HCT116 (cell line): ENCODE measurements around the gene PGAP6.

Experiments used
- CEBPB ChIP-seq: IDR thresholded peaks from 2 replicates; pipeline ENCODE4 v1.6.1; 2012; ENCODE audit warnings: low read depth
- CTCF ChIP-seq, 3 experiments: fragments of 200-600 bp in 1 of 3; sonication (generic) in 1 of 3; IDR thresholded peaks in 2 of 3; conservative IDR thresholded peaks in 1 of 3; 2 replicates each; pipeline ENCODE4 v1.5.1; 2012 to 2017; ENCODE audit warnings: low read depth in 2 of 3, low read length in 2 of 3, antibody characterized with exemption in 1 of 3, borderline replicate concordance in 1 of 3, control low read depth in 1 of 3, mild to moderate bottlenecking in 1 of 3, mixed read lengths in 1 of 3, mixed run types in 1 of 3, moderate library complexity in 1 of 3; ENCODE audit not compliant: insufficient read depth in 1 of 3
- EZH2 ChIP-seq: fragments of 200-600 bp; sonication (generic); IDR thresholded peaks from 2 replicates; pipeline ENCODE4 v1.6.1; 2017; ENCODE audit warnings: antibody characterized with exemption, mixed run types
- EZH2phosphoT487 ChIP-seq: fragments of 200-600 bp; IDR thresholded peaks from 2 replicates; pipeline ENCODE4 v1.6.1; 2018; ENCODE audit warnings: antibody characterized with exemption, borderline replicate concordance
- FOSL1 ChIP-seq: IDR thresholded peaks from 2 replicates; pipeline ENCODE4 v1.6.1; 2012; ENCODE audit warnings: low read depth
- JUND ChIP-seq: IDR thresholded peaks from 2 replicates; pipeline ENCODE4 v1.6.1; 2012
- MAX ChIP-seq: IDR thresholded peaks from 2 replicates; pipeline ENCODE4 v1.6.1; 2012
- POLR2A ChIP-seq: IDR thresholded peaks from 2 replicates; pipeline ENCODE4 v1.7.0; 2011; ENCODE audit warnings: borderline replicate concordance; ENCODE audit not compliant: insufficient read depth, insufficient read length; ENCODE audit errors: extremely low read depth
- POLR2AphosphoS5 ChIP-seq: IDR thresholded peaks from 2 replicates; pipeline ENCODE4 v1.6.1; 2011; ENCODE audit warnings: mild to moderate bottlenecking, low read depth, low read length, moderate library complexity
- SIN3A ChIP-seq: IDR thresholded peaks from 2 replicates; pipeline ENCODE4 v1.6.1; 2012; ENCODE audit warnings: low read depth

- TF ChIP-seq POLR2A (no peak), FOSL1 (no peak), CTCF (IDR thresholded peaks at IDR 0.05 in 2 of 3, conservative IDR thresholded peaks at IDR 0.05 in 1 of 3; ENCODE audit: borderline replicate concordance in 1 of 3, insufficient read depth in 1 of 3, low read depth in 2 of 3, low read length in 2 of 3) (no peak), SIN3A (no peak), JUND (no peak), MAX (no peak), EZH2phosphoT487 (no peak), POLR2AphosphoS5 (no peak), CEBPB (no peak), EZH2 (no peak)
Observed at GRCh38 chr16:369866-370436, 11.8 kb downstream of the PGAP6 start.
